GM08714 (cell line): ENCODE results near the gene TTC9C.
"Not testable (repeated sequence)": the region's sequence is repeated elsewhere in the genome, so short reads cannot be mapped to it uniquely, and the experiment has no call there.

ENCODE experiments used
- H3K4me3 ChIP-seq: fragments of 200-500 bp; sonication (Bioruptor generic); 2 replicates; pipeline ENCODE4 v1.5.1; 2014; ENCODE audit warnings: mild to moderate bottlenecking, low read length, inconsistent platforms
- ZNF274 ChIP-seq: IDR thresholded peaks from 2 replicates; pipeline ENCODE4 v1.6.1; 2012; ENCODE audit warnings: mild to moderate bottlenecking, low read depth, low read length

The TTC9C gene

DNA sequence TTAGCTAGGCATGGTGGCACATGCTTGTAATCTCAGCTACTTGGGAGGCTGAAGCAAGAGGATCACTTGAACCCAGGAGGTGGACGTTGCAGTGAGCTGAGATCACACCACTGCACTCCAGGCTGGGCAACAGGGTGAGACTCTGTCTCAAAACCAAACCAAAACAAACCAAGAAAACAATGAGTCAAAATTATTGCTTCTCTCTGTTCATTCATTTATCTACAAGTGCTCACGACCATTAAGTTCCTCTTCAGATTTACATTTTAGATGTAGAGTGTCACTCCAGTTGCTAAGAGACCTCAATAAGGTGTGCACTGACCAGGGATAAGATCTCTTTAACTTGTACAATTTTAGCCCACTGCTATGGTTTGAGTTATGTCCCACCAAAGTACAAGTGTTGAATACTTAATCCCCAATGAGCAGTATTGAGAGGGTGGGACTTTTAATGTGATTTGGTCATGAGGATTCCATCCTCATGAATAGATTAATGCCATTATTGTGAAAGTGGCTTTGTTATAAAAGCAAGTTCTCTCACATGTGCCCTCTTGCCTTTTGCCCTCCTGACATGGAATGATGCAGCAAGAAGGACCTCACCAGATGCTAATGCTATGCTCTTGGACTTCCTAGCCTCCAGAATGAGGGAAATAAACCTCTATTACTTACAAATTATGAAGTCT is 8.8 kb upstream of the TTC9C start:
- TF ChIP-seq ZNF274, result no peak
- H3K4me3 ChIP-seq, result no peak overlapping the region

DNA sequence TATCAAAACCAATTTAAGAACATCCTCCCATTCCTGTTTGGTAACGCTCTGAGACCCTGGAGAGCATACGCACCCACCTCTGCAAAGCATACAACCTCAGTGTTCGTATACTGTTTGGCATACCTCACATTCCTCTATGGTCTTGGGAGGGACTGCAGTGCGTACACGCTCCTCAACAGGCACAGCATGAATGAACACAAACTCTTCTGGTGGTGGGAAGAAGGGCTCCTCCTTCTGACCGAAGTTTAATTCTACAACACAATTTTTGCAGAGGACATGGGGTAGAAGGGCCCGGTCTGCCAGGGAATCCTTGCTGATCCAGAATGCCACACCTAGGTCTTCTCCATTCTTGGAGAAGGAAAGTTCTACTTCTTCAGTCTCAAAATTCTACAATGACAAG is 6.3 kb upstream of the TTC9C start:
- H3K4me3 ChIP-seq, result no peak overlapping the region
- TF ChIP-seq ZNF274, result no peak

DNA sequence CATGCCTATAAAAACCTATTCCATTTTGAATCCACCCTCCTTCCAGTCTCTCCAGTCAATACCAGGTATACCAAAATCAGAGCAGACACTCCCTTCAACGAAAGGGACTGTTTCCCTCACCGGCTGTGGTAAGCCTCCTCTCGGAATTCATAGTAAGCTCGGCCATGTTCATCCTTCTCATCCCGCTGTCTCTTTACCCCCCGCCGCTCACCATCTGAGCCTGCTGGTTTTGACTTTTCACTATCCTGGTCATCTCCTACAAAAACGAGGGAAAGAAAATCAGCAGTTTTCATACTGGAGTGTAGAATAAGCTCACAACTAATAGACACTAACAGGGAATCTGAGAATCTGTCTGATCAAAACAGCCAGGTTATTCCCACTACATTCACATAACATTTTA is 4.1 kb upstream of the TTC9C start:
- no peak overlapping the region; the same call in 1 of the 2 replicates for H3K4me3 ChIP-seq
- no peak for TF ChIP-seq ZNF274

DNA sequence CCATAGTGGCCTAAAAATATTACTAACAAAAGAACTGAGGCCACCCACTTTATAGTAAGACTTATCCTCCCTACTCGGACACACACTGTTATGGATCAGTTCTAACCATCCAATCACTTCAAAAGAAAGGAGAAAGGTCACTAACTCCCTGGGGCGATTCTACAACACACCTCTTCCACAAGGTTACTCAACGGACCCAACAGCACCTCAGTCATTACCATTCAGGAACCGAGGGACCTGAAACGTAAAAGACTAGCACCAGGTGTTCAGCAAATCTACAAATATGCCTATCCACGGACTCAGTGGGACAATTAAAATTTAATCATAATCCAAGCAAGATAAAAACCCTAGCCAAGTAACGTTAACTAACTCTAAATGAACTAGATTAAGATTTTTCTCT is 2.6 kb upstream of the TTC9C start:
- TF ChIP-seq ZNF274, result no peak
- peak overlapping the region; percentile 95 for H3K4me3 ChIP-seq

DNA sequence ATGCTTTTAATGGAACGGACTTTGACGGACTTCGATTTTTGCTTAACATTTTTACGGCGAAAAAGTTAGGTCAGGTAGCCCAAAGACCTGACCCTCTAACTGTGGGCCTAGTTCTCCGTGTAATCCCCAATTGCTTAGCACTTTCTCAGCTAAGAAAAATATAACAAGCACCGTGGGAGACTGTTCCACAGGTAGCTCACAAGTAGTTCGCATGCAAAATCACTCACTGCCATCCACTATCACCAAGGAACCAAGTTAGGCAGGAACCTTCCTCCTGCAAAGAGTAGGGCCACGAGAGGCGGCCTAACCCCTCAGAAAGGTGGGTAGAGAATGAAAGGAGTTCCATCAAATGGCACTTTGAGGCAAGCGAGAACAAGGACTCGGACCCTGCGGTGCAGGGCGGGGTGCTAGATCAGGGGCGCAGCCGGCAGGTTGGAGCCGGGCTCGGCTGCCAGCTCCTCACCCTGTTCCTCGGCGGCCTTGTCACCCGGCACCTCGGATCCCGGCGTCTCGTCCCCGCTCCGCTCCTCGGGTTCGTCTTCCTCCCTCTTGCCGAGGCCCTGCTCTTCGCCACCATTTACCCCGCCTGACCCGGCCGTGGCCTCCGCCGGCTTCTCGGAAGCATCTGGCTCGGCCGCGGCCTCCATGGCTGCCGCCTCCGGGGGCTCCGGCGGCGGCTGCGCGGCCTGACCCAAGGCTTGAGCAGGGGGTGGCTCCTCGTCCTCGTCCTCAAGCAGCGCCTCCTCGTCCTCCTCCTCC is 2.0 kb upstream of the TTC9C start:
- peak overlapping the region; percentile 95 for H3K4me3 ChIP-seq
- TF ChIP-seq ZNF274, result no peak

DNA sequence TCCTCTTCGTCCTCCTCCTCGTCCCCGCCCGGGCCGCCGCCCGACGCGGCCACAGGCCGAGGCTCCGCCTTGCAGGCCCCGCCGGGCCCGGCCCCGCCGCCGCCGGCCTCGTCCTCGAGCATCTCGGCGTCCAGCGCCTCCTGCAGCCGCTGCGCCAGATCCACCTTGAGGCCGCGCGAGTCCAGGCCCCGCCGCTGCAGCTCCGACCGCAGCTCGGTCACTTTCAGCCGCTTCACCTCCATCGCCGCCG is 1.4 kb upstream of the TTC9C start:
- no peak for TF ChIP-seq ZNF274

DNA sequence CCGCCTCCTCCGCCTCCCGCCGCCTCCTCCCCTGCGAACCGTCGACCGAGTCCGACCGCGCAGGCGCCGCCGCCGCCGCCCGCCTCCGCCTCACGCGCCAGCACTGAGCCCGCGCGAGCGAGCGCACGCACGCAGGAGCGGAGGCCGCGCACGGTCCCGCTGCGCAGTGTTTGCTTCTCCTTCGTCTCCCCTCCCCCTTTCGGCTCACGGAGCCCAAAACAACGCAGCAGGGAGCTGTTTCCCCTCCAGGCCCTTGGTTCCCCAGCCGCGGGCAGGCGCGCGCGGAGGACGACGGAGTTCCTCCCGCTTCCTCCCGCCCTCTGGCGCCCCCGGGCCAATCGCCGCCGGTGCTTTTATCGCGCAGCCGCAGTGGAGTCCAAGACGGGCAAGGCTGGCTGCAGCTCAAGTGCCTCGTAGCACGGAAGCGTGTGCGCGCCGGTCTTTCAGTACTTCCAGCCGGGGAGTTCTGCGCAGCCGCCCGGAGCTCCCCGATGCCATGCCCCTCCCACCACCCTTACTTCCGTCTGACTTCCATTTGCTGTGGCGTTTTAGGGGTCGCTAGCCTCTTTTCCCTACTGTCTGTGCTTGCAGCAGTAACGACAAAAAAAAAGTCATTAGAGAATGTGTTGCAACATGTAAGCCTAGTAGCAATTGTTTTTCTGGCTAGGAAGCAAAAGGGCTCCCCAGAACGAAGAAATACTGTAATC is 968 bp upstream of the TTC9C start, which contains the start of gene HNRNPUL2:
HNRNPUL2 (minus strand) TSS at position 293 of the 707 bp plus-strand sequence. CDS start 301 bp downstream, outside the sequence.
- H3K4me3 ChIP-seq, result peak within 1 kb of the TSS; percentile 99
- no peak for TF ChIP-seq ZNF274

More for the DNA sequence above, 1.4 kb upstream of the TTC9C start:
- peak overlapping the region; percentile 95 for H3K4me3 ChIP-seq

DNA sequence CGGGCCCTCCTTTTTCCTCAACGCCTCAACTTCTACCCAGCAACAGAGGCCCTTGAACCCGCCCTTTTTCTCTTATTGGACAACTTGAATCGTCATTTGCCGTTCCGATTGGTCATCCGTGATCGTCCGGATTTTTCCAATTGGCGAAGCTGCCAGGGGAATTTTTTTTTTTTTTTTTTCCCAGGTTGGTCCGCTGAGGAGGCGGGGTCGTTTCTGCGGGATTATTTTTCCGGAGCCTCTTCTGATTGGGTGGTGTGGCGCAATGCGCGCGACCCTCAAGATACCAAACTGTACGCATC is 465 bp upstream of the TTC9C start:
- no peak for TF ChIP-seq ZNF274
- peak overlapping the region; percentile 99 for H3K4me3 ChIP-seq

DNA sequence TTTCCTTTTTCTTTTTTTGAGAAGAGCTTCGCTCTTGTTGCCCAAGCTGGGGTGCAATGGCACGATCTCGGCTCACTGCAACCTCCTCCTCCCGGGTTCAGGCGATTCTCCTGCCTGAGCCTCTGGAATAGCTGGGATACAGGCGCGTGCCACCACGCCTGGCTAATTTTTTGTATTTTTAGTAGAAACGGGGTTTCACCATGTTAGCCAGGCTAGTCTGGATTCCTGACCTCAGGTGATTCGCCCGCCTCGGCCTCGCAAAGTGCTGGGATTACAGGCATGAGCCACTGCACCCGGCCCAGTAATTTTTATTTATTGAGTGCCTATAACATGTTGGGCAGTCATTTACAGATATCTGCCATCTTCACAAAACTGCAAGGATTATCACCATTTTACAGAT is 1.8 kb downstream of the TTC9C start:
- H3K4me3 ChIP-seq, result peak overlapping the region; percentile 99; the same call in 1 of the 2 replicates

DNA sequence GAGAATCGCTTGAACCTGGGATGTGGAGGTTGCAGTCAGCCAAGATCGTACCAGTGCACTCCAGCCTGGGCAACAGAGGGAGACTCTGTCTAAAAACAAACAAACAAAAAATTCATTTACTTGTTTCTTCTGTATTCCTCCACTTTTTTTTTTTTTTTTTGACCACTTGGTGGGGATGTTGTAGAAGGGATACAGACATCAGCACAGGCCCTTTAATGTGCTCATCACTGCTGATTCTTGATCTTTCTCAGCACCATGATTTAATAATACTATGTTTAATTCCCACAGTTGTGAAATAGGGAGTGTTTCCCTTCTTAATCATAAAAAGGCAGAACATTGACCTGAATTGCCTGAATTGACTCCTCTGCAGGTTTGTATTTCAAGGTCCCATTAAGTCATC is 4.5 kb downstream of the TTC9C start:
- H3K4me3 ChIP-seq, result no peak overlapping the region
- TF ChIP-seq ZNF274, result no peak

DNA sequence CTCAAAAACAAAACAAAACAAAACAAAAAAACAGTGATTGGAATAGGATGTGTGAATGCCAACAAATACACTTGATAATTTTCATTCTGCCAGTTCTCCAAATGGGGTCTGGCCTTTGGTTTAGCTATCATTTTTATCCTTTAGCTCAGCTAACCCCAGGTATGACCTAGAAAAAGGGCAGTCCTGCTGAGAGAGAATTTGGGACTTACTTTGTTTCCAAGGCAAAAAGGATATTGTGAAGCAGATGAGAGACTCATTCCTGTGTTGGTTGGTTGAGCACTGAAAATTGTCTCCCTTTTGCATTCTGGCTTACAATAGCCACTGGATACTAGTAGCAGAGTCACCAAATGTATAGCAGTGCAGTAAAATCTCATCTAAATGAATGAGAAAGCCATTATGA is 8.9 kb downstream of the TTC9C start:
- TF ChIP-seq ZNF274, result no peak
- H3K4me3 ChIP-seq, result no peak overlapping the region

DNA sequence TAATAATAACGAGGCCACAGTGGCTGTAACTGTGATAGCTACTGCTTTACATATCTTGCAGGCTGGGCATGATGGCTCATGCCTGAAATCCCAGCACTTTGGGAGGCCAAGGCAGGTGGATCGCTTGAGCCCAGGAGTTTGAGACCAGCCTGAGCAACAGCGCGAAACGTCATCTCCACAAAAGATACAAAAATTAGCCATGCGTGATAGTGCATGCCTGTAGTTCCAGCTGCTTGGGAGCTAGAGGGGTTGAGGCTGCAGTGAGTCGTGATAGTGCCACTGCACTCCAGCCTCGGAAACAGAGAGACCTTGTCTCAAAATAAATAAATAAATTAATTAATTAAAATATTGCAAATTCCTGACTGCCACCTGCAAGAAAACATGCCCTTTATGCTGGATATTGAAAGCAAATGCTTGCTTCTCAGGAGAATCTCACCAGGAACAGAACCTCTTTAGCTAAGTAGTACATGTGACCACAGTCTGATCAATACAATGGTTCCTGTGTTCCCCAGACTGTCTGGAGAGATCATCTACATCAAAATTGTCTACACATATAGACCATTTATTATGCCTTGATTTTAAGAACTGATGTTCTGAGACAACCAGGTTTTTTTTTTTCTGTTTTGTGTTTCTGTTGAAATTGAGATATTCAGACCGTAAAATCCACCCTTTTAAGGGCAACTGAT is 19.3 kb downstream of the TTC9C start:
- no peak for TF ChIP-seq ZNF274
- no peak overlapping the region for H3K4me3 ChIP-seq

DNA sequence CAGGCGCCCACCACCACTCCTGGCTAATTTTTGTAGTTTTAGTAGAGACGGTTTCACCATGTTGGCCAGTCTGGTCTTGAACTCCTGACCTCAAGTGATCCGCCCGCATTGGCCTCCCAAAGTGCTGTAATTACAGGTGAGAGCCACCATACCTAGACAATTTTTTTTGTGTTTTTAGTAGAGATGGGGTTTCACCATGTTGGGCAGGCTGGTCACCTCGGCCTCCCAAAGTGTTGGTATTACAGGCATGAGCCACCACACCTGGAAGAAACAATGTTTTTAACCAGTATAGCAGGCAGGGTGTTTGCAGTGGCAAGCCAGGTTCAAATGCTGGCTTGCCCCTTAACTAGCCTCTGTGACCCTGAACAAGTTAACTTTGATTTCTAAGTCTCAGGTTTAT is 21.6 kb downstream of the TTC9C start:
- H3K4me3 ChIP-seq, result not testable (repeated sequence)

DNA sequence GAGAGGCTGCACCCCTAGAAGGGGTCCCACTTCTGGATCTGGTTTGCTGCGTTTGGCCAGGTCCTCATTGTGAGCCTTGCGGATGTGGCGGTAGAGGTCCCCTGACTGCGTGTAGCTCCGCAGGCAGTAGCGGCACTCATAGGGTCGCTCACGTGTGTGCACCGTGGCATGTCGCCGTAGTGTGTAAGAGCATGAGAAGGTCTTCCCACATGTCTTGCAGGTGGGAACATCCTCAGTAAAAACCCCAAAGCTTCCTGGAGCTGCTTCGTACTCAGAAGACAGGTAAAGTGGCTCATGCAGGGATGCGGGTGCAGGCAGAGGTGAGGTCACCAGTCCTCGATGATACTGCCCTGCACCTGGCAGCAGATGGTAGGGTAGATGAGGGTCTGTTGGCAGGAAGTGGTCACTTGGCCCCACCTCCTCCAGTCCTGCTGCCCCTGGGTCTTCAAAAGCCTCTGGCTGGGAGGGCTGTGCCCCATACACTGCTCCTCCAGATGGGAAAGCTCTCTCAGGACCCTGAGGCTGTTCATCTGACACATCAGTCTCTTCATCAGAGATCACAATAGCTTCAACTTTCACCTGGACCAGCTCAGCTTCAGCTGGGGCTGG is 24.0 kb downstream of the TTC9C start:
- TF ChIP-seq ZNF274, result no peak
- H3K4me3 ChIP-seq, result no peak overlapping the region
